Caco-2 (cell line): ENCODE measurements around the gene COX7B2. TPM values are rescaled to one million over a fixed set of nuclear protein-coding genes. Genes with fewer than 3 reads are reported as not detected.

ENCODE experiments used
- BruUV-seq: library from RNA; stranded (reverse); fragments of 400-500 nt; replicated peaks from 2 replicates; lab custom pipeline; 2021; lab: Mats Ljungman, UMichigan
- CTCF ChIA-PET: fragments of 300-600 bp; sonication (Branson Sonifier 250); formaldehyde crosslinking; loops from one replicate; lab custom pipeline; 2022; ENCODE audit warnings: antibody characterized with exemption; lab: Charles Lee
- POLR2A ChIA-PET: fragments of 300-600 bp; sonication (Branson Sonifier 250); formaldehyde crosslinking; loops from one replicate; lab custom pipeline; 2022; ENCODE audit warnings: antibody characterized with exemption; lab: Charles Lee
- DNase-seq, 2 experiments: peaks; one replicate each; pipeline versions ENCODE4 v3.0.0 to v3.0.0-alpha.2; 2020 to 2022
- H3K27me3 ChIP-seq: replicated peaks from 2 replicates; pipeline ENCODE4 v1.6.0; 2011; ENCODE audit warnings: low read length; ENCODE audit not compliant: control insufficient read depth, insufficient read depth
- H3K36me3 ChIP-seq: 2 replicates; pipeline ENCODE4 v1.5.1; 2011; ENCODE audit warnings: low read length; ENCODE audit not compliant: control insufficient read depth, insufficient read depth
- H3K4me1 ChIP-seq: fragments of 250-450 bp; sonication (Bioruptor Pico); 2 replicates; pipeline ENCODE4 v1.5.1; 2020; ENCODE audit warnings: mild to moderate bottlenecking
- H3K4me3 ChIP-seq: 2 replicates; pipeline ENCODE4 v1.5.1; 2011; ENCODE audit warnings: low read depth, mild to moderate bottlenecking, control low read depth, low read length
- H3K9me3 ChIP-seq: fragments of 250-450 bp; sonication (Bioruptor Pico); 2 replicates; pipeline ENCODE4 v1.5.1; 2020; ENCODE audit warnings: mild to moderate bottlenecking, moderate library complexity
- H3K27ac Mint-ChIP-seq: one replicate; pipeline ENCODE4 v1.8.0; 2022; ENCODE audit warnings: mixed read lengths; ENCODE audit not compliant: unreplicated experiment
- H3K27me3 Mint-ChIP-seq: one replicate; pipeline ENCODE4 v1.8.0; 2022; ENCODE audit warnings: mixed read lengths; ENCODE audit not compliant: insufficient read depth, unreplicated experiment
- H3K36me3 Mint-ChIP-seq: one replicate; pipeline ENCODE4 v1.8.0; 2022; ENCODE audit warnings: mild to moderate bottlenecking, mixed read lengths; ENCODE audit not compliant: insufficient read depth, unreplicated experiment
- H3K4me1 Mint-ChIP-seq: one replicate; pipeline ENCODE4 v1.8.0; 2022; ENCODE audit warnings: low read depth, mixed read lengths; ENCODE audit not compliant: unreplicated experiment
- H3K4me3 Mint-ChIP-seq: one replicate; pipeline ENCODE4 v1.8.0; 2022; ENCODE audit warnings: mild to moderate bottlenecking, moderate library complexity, mixed read lengths; ENCODE audit not compliant: unreplicated experiment
- H3K9me3 Mint-ChIP-seq: one replicate; pipeline ENCODE4 v1.8.0; 2022; ENCODE audit warnings: mixed read lengths; ENCODE audit not compliant: unreplicated experiment
- intact Hi-C: fragments of 100-400 bp; cut with micrococcal nuclease; formaldehyde crosslinking; loops from one replicate; pipeline ENCODE4 v1.10.0; 2022; ENCODE audit not compliant: unreplicated experiment
- total RNA-seq: library from RNA; stranded (reverse); gene quantifications from 2 replicates; pipeline ENCODE4 v1.2.3, GENCODE V29; 2022
- TF ChIP-seq, protein P1 (sequence below), 2 experiments: fragments of 200-600 bp in 1 of 2; IDR thresholded peaks; 1 replicate in 1 of 2; 2 replicates in 1 of 2; pipeline versions ENCODE4 v1.5.1 to v1.8.0; 2011 to 2022; ENCODE audit warnings: antibody characterized with exemption in 1 of 2, control low read depth in 1 of 2, inconsistent platforms in 1 of 2, low read depth in 1 of 2, low read length in 1 of 2, mild to moderate bottlenecking in 1 of 2, moderate library complexity in 1 of 2; ENCODE audit not compliant: insufficient read depth in 1 of 2, severe bottlenecking in 1 of 2, unreplicated experiment in 1 of 2

The COX7B2 gene
- total RNA-seq, 1 experiment from 2014 or later, result not detected

- H3K4me1 Mint-ChIP-seq, result no peaks in the 10 kb centered on the region
- TF ChIP-seq, protein P1, sequence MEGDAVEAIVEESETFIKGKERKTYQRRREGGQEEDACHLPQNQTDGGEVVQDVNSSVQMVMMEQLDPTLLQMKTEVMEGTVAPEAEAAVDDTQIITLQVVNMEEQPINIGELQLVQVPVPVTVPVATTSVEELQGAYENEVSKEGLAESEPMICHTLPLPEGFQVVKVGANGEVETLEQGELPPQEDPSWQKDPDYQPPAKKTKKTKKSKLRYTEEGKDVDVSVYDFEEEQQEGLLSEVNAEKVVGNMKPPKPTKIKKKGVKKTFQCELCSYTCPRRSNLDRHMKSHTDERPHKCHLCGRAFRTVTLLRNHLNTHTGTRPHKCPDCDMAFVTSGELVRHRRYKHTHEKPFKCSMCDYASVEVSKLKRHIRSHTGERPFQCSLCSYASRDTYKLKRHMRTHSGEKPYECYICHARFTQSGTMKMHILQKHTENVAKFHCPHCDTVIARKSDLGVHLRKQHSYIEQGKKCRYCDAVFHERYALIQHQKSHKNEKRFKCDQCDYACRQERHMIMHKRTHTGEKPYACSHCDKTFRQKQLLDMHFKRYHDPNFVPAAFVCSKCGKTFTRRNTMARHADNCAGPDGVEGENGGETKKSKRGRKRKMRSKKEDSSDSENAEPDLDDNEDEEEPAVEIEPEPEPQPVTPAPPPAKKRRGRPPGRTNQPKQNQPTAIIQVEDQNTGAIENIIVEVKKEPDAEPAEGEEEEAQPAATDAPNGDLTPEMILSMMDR (IDR thresholded peaks at IDR 0.05; ENCODE audit: insufficient read depth in 1 of 2, low read depth in 1 of 2, low read length in 1 of 2, severe bottlenecking in 1 of 2, unreplicated experiment in 1 of 2), result peak in 1 of 2 experiments; percentile 22
- H3K4me3 Mint-ChIP-seq, result no peak overlapping the region
- DNase-seq, result no peak
- BruUV-seq, result no TSS peak
- Histone ChIP-seq H3K4me3 (no peak overlapping the region), H3K9me3 (peaks cover 3% of the 10 kb centered on the region; the same call in 1 of the 2 replicates), H3K4me1 (peaks cover under 1% of the 10 kb centered on the region; the same call in 1 of the 2 replicates), H3K27me3 (no peaks in the 10 kb centered on the region), H3K36me3 (no peaks in the 10 kb centered on the region)
- ChIA-PET POLR2A (no interaction called here), CTCF (no interaction called here)
- no peak overlapping the region for H3K27ac Mint-ChIP-seq
- peaks cover 8% of the 10 kb centered on the region for H3K9me3 Mint-ChIP-seq
- intact Hi-C loops, result no loop called here
- H3K36me3 Mint-ChIP-seq, result no peaks in the 10 kb centered on the region
- H3K27me3 Mint-ChIP-seq, result no peaks in the 10 kb centered on the region
These were observed 28.4 kb upstream of the COX7B2 start for GRCh38 chr4:46937493-46937892.

- Mint-ChIP-seq H3K27ac (no peak overlapping the region), H3K4me3 (no peak overlapping the region), H3K9me3 (no peaks in the 10 kb centered on the region), H3K36me3 (no peaks in the 10 kb centered on the region), H3K4me1 (peaks cover 13% of the 10 kb centered on the region), H3K27me3 (no peaks in the 10 kb centered on the region)
- ChIA-PET CTCF (no interaction called here), POLR2A (no interaction called here)
- intact Hi-C loops, result loop anchor here (5.0 kb wide), 2 partner anchors 188 to 458 kb away; no protein-coding TSS in a partner anchor
- H3K9me3 ChIP-seq, result peaks cover 3% of the 10 kb centered on the region; the same call in 1 of the 2 replicates
- no peak for DNase-seq
- no peaks in the 10 kb centered on the region for H3K36me3 ChIP-seq
- no peak overlapping the region for H3K4me3 ChIP-seq
- TF ChIP-seq, protein P1 (IDR thresholded peaks at IDR 0.05; ENCODE audit: insufficient read depth in 1 of 2, low read depth in 1 of 2, low read length in 1 of 2, severe bottlenecking in 1 of 2, unreplicated experiment in 1 of 2), result no peak
- H3K4me1 ChIP-seq, result peaks cover 25% of the 10 kb centered on the region
- H3K27me3 ChIP-seq, result no peaks in the 10 kb centered on the region
- no TSS peak for BruUV-seq
These were observed 25.7 kb upstream of the COX7B2 start for GRCh38 chr4:46934726-46935125.

DNA sequence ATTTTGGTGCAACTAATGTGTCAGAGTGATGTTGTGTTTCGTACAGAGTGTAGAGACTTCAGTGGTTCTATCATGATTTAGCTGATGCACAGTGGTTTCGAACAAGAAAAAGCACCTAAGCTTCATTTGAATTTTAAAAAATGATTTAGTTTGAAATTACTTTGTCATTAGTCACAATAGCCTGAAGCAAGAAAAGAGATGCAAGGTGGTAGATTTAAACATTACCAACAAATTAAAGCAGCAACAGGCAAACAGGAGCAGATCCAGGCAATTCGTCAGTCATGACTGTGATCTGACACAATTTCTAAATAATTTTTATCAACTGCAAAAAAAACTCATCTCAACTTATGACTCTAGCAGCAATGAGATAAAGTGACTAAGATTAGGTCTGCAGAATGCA is 24.6 kb upstream of the COX7B2 start:
- H3K27me3 ChIP-seq, result no peaks in the 10 kb centered on the region
- TF ChIP-seq, protein P1 (IDR thresholded peaks at IDR 0.05; ENCODE audit: insufficient read depth in 1 of 2, low read depth in 1 of 2, low read length in 1 of 2, severe bottlenecking in 1 of 2, unreplicated experiment in 1 of 2), result no peak
- H3K4me3 ChIP-seq, result no peak overlapping the region
- ChIA-PET POLR2A (no interaction called here), CTCF (no interaction called here)
- no TSS peak for BruUV-seq
- H3K36me3 Mint-ChIP-seq, result no peaks in the 10 kb centered on the region
- H3K4me1 Mint-ChIP-seq, result peaks cover 13% of the 10 kb centered on the region
- H3K36me3 ChIP-seq, result no peaks in the 10 kb centered on the region
- no peaks in the 10 kb centered on the region for H3K27me3 Mint-ChIP-seq
- no peak overlapping the region for H3K27ac Mint-ChIP-seq
- no peaks in the 10 kb centered on the region for H3K9me3 Mint-ChIP-seq
- H3K9me3 ChIP-seq, result peaks cover 3% of the 10 kb centered on the region; the same call in 1 of the 2 replicates
- intact Hi-C loops, result loop anchor here (5.0 kb wide), 2 partner anchors 189 to 459 kb away; no protein-coding TSS in a partner anchor
- no peak overlapping the region for H3K4me3 Mint-ChIP-seq
- H3K4me1 ChIP-seq, result peaks cover 29% of the 10 kb centered on the region
- DNase-seq, result no peak
